Germinal center (tissue), 1 donor: ENCODE measurements around the gene ARHGEF26.

Source experiments
- DNase-seq: peaks from one replicate; pipeline ENCODE4 v3.0.0; 2012; ENCODE audit warnings: mixed read lengths, low spot score

The ARHGEF26 gene

DNA sequence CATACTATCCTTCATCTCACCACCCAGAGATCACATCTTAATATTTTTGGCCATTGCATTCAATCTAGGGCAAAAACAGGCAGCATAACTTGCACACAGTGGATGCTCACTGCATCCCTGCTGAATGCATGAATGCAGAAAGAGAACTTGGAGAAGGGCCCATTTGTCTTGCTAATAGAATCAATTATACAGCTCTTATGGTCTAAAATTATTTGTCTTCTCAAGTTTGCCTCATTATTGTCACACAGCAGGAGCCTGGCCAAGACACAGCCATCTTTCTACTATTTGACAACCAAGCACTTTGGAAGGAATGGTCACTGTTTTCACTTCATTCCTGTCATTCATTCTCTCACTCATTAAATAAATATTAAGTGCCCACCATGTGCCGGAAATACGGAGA is 1.2 kb upstream of the ARHGEF26 start:
- no peak for DNase-seq

DNA sequence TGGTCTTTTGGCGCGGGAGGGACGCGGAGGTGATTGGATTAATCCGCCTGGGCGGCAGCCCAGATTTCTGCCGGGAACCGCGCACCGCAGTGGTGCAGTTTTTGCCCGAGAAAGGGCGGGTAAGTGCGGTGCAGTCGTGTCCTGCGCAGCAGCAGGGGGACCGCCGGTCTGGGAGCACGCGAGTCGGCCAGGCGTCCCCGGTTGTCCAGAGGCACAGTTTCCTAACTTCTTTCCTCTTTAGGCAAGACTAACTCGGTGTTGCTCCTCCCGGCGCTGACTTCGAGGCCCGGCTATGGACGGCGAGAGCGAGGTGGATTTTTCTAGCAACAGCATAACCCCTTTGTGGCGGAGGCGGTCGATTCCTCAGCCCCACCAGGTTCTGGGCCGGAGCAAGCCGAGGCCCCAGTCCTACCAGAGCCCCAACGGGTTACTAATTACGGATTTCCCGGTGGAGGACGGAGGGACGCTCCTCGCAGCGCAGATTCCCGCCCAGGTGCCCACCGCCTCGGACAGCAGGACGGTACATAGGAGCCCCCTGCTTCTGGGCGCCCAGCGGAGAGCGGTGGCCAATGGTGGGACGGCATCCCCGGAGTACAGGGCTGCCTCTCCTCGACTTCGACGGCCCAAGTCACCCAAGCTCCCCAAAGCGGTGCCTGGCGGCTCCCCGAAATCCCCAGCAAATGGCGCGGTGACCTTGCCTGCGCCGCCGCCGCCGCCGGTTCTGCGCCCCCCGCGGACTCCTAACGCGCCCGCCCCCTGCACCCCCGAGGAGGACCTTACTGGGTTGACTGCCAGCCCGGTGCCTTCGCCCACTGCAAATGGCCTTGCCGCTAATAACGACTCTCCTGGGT is 736 bp downstream of the ARHGEF26 start:
- peak; percentile 46 for DNase-seq

DNA sequence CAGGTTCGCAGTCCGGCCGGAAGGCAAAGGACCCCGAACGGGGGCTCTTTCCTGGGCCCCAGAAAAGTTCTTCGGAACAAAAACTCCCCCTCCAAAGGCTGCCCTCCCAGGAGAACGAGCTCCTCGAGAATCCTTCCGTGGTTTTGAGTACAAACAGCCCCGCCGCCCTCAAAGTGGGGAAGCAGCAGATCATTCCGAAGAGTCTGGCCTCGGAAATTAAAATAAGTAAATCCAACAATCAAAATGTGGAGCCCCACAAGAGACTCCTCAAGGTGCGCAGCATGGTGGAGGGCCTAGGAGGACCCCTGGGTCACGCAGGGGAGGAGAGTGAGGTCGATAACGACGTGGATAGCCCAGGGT is 1.3 kb downstream of the ARHGEF26 start:
- no peak for DNase-seq

DNA sequence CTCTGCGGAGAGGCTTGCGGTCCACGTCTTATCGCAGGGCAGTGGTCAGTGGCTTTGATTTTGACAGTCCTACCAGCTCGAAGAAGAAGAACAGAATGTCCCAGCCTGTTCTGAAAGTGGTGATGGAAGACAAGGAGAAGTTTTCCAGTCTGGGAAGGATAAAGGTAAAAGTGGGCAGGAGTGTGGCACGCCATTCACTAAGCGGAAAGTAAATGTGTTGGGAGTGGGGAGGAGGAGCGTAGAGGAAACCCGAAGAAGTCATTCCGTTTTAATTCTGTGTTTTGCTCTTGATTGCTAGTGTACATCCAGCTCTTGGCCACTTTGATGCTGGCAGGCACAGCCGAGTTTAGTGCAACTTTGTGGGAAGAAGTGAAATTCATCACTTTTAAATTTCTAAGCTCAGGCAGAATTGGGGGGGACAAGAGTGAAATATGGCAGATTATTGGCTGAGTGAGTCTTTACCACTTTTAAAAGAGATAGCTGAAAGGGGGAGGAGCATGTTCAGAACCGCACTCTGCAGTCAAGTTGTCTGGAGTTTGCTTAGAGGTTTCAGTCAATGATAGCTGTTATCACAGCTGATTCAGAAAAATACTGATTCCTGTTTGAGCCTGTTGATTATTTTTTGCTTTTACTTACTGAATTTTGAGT is 1.8 kb downstream of the ARHGEF26 start:
- DNase-seq = no peak

DNA sequence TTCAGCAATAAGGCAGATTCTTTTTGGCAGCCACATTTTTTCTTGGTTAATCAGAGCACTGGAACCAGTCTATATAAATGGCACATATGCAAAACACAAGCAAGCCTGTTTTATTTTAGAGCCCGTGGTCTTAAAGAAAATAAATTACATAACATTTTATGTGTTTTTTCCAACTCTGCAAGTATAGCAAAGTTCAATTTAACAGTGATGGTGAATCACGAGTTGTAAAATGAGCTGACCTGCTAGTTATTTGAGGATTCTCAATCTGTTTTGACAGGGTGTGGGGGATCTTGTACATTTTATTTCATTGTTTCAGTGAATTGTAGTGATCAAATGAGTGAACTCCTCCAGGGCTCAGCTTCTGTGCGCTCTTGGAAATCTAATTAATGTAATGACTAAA is 2.7 kb downstream of the ARHGEF26 start:
- DNase-seq = no peak

DNA sequence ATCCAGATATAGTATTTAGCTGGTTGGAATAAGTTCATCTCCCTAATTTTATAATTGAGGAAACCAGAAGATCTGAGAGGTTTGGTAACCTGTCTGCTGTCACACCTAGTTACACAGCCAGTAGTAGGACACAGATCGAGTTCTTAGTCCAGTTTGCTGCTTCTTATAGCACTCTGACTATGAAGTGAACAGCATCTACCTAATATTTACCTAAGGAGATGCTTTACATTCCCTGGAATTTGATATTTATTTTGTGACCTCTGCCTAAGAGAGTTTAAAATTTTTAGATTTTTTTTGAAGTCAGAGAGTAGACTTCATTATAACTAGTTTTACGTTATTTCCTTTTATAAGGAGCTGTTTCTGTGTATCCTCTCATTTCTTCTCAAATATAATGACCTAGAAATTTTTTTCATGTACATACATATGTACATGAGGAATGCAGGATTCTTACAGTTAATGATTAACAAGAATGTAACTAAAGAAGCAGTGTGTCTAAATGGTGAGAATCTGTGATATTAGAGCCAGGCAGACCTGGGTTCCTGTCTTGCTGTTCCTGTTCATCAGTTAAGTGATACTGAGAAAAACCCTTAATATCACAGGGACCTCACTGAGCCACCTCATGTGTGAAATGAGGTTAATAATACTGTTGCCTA is 4.3 kb downstream of the ARHGEF26 start:
- no peak for DNase-seq

DNA sequence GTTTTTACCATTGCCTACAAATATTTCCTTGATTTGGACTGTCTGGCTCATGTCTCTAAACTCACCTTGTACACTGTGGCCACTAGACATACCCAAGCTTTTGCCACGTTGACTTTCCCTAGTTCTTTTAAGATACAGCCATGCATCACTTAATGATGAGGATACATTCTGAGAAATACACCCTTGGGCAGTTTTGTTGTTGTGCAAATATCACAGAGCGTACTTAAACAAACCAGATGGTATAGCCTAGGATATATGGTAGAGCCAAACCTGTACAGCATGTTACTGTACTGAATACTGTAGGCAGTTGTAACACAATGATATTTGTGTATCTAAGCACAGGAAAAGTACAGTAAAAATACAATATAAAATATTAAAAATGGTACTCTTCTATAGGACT is 5.5 kb downstream of the ARHGEF26 start:
- DNase-seq = no peak

DNA sequence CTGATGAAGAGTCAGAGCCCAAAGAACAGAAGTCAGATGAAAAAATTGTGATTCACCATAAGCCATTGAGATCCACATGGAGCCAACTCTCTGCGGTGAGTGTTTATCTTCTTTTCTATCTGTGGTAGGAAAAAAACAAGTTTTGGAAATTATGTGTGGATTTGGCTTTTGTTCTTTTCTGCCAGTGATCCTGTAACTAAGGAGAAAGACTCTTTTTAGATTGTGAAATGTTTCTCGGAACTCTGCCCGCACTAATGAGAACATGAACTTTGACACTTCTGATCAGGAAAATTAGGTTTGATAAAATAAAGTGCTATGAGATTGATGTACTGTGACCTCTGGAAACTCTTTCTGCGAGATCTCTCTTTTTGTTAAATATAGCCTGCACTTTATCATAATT is 8.4 kb downstream of the ARHGEF26 start:
- no peak for DNase-seq

DNA sequence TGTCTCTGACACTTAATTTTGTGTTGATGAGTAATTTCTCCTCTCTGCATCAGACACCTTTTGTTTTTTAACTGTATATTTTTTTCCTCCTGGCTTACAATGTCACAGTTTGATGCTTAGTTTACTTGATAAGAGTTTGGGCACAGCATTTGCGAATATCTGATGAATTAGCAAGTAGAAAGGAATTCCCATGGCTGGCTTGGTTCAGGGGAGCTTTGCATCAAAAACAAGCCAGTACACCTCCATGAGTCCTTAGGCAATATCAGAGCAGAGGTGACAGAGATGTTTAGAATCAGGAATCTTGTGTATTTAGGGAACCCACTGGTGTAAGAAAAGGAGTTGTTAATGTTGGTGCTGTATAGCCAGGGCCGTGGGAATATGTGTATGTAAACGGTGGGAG is 9.3 kb downstream of the ARHGEF26 start:
- DNase-seq = no peak

DNA sequence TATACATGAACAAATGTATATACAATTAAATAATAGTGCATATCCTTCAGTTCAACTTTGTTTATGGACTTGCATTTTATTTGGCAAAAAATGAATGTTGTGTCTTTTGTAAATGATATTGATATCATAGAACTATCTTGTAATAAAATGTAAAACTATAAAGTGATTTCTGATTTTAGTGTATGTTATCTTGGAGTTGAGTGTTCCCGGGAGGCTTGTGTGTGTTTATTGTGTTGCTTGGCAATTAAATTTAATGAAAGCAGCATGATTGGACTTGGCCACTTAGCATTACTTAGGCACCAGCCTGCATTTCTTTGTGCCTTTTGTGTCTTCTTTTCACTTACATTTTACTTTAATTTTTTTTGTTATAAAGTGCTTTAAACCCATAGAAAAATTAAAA is 10.6 kb downstream of the ARHGEF26 start:
- no peak for DNase-seq

DNA sequence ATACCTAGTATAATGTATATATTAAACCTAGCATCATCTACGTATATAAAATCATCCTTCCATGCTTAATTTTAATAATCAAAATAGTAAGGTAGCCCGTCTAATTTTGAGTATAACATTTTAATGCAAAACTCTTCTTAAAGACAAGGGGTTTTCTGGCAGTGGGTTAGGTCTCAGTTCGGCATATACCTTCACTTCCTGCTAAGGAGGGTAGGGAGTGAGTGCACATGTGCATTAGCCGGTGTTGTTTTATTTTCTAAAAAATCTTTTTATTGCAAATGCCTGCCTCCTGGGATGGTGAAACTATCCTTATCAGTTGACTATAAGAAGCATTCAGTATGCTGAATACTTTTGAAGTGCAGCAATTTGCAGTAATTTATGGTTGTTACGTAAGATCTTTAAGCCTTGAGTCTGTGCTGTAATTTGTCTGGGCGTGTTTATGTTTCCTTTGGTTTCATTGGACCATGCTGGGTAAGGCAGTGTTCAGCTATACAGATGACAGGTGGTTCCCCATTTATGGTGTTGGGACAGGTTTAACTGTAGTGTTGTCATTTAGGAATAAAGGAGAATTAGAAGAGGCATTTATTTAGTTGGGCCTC is 11.7 kb downstream of the ARHGEF26 start:
- DNase-seq = peak; percentile 9

DNA sequence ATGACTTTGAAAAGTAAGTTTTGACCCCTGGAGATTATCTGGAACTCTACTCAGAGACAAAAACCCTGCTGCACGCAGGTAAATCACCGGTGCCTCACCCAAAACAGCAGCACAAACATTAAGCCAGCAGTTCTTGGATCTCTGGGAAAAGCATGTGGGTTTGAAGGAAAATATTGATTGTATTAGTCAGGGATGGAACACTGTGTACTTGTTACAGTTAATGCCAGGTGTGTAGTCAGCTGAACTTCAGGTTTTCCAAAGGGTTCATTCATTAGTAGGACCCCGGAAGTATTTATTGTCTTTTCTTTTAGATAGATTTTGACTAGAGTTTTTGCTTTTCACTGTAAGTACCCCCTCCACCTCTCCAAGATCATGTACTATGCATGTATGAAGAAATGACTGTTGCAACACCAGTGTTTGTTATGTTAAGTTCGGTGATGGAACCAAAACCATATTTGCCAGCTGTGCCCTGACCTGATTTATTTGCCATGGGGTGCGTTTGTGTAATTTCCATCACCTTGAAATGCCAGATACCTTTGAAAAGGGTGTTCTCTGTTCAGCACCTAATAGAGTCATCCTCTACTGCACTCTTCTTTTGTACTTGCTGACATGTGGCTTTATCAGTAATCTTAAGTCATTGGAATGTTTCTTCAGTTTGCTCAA is 14.5 kb downstream of the ARHGEF26 start:
- no peak for DNase-seq

DNA sequence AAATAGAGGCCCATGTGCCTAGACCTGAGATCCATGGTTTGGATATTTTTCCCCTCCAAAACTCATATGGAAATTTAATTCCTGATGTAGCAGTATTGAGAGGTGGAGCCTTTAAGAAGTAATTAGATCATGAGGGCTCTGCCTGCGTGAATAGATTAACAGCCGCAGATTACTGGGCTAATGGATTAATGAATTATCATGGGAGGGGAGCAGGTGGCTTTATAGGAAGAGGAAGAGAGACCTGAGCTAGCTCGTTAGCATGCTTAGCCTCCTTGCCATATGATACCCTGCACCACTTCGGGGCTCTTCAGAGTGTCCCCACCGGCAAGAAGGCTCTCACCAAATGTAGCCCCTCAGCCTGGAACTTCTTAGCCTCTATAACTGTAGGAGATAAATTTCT is 15.8 kb downstream of the ARHGEF26 start:
- no peak for DNase-seq

DNA sequence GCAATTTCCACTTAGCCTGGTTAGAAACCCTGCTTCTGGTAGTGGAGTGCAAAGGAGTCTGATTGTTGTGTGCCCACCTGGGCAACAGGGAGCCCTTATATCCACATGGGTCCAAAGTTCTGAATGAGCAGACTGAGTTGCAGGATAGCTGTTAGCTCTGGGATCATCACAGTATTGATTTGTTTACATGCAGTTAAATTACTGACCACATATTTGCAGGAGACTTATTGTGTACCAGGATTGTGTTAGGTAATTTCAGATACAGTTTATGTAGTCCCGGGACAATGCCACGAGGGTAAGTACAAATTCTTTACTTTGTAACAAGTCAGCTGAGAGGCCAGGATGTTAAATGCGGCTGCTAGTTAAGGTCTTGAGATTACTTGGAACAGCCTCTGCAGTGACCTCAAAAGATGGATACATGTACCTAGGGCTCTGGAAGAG is 18.8 kb downstream of the ARHGEF26 start:
- DNase-seq = no peak

DNA sequence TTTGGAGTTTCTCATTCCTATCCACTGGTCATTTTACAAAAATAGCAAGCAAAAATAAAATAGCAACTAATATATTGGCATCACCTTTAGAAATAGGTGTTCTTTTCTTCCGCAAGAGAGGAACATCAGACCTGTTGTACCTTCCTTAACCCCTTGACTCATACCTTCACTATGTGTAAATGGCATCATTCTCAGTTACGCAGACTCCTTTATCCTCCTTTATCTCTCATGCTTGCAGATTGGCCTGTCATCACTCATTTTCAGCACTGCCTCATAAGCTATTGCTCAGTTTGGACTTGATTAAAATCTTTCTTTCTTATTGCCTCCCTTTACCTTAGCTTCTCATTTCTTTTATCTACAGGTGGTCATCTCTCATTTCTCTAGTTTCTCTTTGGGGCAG is 21.4 kb downstream of the ARHGEF26 start:
- no peak for DNase-seq

DNA sequence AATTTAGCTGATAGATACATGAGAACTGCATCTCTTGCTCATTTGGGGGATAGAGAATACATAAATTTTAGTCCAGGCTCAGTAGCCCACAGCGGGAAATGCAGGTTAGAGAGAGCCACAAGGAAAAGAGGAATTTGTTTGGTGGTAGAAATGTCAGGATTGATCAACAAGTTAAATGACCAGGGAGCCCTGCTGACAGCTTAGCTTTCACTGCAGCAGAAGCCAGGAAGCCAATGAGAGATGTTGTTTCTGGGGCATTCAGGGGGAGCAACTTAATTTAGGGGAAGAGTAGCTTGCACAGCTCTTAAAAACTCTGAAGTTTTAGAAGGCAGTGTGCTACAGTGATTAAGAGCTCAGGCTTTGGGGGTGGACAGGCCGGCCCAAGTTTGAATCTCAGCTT is 22.7 kb downstream of the ARHGEF26 start:
- DNase-seq = no peak

DNA sequence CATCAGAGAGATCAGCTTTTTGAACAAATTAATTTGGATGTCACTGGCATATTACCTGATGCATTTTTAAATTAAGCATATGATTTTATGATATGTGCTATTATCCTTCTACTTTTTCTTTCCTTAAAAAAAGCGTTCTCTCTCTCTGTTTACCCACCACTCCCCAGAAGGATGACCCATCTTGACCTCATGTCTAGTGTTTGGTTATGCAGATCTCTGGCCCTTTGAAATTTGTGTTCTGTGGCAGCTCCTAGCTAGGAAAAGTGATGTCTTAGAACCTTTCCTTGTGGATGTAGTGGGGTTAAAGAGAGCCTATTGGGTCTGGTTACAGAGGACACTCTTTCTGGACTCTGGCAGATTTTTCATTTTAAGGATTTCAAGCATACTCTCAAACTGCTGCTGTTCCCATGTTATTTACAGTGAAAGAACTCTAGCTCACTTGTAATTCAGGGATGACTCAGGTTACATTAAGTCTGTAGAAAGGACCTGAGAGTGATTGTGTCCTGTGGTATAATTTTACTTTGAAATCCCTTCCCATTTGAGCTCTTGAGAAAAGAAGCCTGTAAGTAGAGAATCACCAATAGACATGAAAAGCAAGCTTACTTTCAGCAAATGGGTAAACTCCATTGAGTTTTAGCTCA is 23.8 kb downstream of the ARHGEF26 start:
- no peak for DNase-seq

DNA sequence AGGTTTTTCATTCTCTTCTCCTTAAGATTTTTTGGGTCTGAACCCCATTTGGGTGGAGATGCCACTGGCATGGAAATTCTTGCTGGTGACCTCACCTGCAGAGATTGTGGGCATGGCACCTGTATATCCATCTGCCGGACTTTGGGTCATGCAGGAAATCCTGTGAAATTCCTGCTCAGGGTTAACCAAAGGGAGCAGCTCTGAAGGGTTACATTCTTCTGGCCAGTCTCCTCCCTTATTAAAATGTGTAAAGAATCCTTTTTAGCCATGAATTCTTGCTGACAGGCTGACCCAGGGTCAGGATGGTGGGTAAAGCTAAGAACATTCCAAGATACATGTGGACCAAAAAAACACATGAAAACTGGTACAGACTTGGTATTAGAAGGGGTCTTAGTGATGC is 27.4 kb downstream of the ARHGEF26 start:
- DNase-seq = no peak

DNA sequence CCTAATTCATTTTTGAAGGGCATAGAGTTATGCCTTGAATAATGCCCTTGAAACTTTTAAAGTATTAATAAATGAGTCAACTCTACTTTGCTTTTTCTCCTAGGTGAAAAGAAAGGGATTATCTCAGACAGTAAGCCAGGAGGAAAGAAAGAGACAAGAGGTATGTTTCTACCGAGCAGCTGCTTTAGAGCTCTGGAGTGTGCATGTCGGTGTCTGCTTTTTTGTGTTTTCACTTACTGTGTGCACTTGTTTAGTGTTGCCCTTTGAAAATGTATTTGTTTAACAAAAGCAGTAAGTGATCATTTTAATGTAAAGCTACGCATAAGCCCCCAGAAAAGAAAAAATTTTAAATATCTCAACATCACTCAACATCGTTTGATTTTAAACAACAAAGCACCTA is 28.1 kb downstream of the ARHGEF26 start:
- no peak for DNase-seq

DNA sequence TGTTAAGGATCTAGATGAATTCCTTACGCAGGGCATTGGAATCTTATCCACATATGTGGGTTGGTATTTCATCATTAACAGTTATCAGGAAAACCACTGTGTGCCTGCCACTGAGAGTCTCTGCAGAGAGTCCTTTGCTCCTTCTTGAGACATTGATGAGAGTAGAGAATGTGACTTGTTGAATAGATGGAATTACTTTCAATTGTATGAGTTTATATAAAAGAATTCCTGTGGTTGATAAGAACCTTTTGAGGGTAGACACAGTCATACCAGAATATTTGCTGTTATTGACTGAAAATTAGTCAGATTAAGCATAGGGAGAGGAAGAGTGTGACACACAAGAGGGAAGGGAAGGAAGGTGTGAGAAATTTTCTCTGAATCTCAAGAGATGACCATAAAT is 30.8 kb downstream of the ARHGEF26 start:
- no peak for DNase-seq

DNA sequence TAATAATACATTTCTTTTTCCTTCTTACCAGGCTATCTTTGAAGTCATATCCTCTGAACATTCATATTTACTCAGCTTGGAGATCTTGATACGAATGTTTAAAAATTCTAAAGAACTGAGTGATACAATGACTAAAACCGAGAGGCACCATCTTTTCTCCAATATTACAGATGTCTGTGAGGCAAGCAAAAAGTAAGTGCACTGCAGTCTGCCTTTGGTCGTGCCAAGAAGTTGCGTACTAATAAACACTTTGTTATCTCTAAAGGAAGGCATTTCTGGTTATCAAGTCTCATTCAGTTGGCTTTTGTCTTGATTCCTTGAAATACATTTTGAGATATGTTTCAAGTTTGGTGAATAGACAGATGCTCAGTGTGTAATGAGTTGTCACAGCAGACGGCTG is 31.6 kb downstream of the ARHGEF26 start:
- DNase-seq = no peak

DNA sequence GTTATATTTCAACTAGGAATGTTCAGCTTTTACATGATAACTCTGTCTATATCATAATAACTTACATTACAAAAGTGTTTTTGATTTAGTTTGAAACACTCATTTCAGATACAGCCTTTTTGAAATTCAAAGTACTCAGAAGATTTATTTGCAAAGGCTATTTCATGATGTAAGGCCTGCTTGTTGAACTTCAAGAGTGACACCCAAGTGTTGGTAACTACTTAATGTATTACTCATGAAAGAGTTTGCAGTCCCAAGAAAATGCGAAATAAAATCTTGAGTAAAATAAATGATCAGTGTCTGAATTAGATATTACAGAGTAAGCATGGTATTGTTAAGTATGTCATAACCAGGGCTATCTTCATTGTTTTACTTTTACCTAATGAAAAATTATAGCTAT is 35.3 kb downstream of the ARHGEF26 start:
- no peak for DNase-seq
